C4-2B (cell line): Measurements from ENCODE around the gene CHPF.

Source experiments
- ZFX ChIP-seq: fragments of 450-650 bp; IDR thresholded peaks from 2 replicates; pipeline ENCODE4 v1.6.1; 2017
- TF ChIP-seq, protein P1 (sequence below): fragments of 450-650 bp; conservative IDR thresholded peaks from 2 replicates; pipeline ENCODE4 v1.5.1; 2017; ENCODE audit warnings: mild to moderate bottlenecking

- TF ChIP-seq, protein P1, sequence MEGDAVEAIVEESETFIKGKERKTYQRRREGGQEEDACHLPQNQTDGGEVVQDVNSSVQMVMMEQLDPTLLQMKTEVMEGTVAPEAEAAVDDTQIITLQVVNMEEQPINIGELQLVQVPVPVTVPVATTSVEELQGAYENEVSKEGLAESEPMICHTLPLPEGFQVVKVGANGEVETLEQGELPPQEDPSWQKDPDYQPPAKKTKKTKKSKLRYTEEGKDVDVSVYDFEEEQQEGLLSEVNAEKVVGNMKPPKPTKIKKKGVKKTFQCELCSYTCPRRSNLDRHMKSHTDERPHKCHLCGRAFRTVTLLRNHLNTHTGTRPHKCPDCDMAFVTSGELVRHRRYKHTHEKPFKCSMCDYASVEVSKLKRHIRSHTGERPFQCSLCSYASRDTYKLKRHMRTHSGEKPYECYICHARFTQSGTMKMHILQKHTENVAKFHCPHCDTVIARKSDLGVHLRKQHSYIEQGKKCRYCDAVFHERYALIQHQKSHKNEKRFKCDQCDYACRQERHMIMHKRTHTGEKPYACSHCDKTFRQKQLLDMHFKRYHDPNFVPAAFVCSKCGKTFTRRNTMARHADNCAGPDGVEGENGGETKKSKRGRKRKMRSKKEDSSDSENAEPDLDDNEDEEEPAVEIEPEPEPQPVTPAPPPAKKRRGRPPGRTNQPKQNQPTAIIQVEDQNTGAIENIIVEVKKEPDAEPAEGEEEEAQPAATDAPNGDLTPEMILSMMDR, result no peak
- no peak for TF ChIP-seq ZFX
Measured at GRCh38 chr2:219506153-219506801, 37.3 kb downstream of the CHPF start.
